DND-41 (cell line): Measurements from ENCODE around the gene KRT36.

Experiments used
- EZH2 ChIP-seq: IDR thresholded peaks from 3 replicates; pipeline ENCODE4 v1.6.1; 2012; ENCODE audit warnings: borderline replicate concordance, low read depth, mild to moderate bottlenecking, moderate library complexity, low read length, inconsistent platforms; ENCODE audit not compliant: severe bottlenecking
- TF ChIP-seq, protein P1 (sequence below): IDR thresholded peaks from 2 replicates; pipeline ENCODE4 v1.5.1; 2012; ENCODE audit warnings: borderline replicate concordance, low read length, moderate library complexity, mild to moderate bottlenecking; ENCODE audit not compliant: poor library complexity, severe bottlenecking; ENCODE audit errors: extremely low read depth

DNA sequence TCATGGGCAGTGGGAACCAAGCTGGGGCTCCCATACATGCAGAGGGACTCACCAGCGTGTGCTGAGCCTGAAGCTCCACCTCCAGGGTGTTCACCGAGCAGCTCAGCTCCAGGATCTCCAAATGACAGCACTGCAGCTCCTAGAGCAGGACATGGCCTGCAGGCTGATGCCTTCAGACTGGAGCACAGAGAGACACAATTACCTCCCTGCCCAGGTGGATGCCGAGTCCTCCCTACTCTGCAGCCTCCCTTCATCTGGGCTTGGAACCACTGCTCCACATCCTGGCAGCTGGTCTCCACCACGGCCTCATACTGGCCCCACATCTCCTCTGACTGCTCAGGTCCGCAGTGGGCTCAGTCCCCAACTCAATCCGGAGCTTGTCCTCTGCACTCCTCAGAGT, 40.7 kb downstream of the KRT36 start:
- TF ChIP-seq EZH2, result no peak
- TF ChIP-seq, protein P1, sequence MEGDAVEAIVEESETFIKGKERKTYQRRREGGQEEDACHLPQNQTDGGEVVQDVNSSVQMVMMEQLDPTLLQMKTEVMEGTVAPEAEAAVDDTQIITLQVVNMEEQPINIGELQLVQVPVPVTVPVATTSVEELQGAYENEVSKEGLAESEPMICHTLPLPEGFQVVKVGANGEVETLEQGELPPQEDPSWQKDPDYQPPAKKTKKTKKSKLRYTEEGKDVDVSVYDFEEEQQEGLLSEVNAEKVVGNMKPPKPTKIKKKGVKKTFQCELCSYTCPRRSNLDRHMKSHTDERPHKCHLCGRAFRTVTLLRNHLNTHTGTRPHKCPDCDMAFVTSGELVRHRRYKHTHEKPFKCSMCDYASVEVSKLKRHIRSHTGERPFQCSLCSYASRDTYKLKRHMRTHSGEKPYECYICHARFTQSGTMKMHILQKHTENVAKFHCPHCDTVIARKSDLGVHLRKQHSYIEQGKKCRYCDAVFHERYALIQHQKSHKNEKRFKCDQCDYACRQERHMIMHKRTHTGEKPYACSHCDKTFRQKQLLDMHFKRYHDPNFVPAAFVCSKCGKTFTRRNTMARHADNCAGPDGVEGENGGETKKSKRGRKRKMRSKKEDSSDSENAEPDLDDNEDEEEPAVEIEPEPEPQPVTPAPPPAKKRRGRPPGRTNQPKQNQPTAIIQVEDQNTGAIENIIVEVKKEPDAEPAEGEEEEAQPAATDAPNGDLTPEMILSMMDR, result no peak
